Kidney epithelial cell (primary cell): ENCODE measurements around the gene UFM1. TPM values are rescaled to one million over a fixed set of nuclear protein-coding genes. Genes with fewer than 3 reads are reported as not detected.

ENCODE experiments used
- DNase-seq: peaks from one replicate; pipeline ENCODE4 v3.0.0-alpha.2; 2010; ENCODE audit warnings: low read depth
- H3K27me3 ChIP-seq: 2 replicates; pipeline ENCODE4 v1.6.0; 2011; ENCODE audit warnings: low read length; ENCODE audit not compliant: control insufficient read depth, insufficient read depth
- H3K36me3 ChIP-seq: 2 replicates; pipeline ENCODE4 v1.5.1; 2011; ENCODE audit warnings: low read length; ENCODE audit not compliant: control insufficient read depth, insufficient read depth
- H3K4me3 ChIP-seq: 2 replicates; pipeline ENCODE4 v1.5.1; 2011; ENCODE audit warnings: low read depth, mild to moderate bottlenecking, control low read depth, low read length
- CTCF ChIP-seq: IDR thresholded peaks from 2 replicates; pipeline ENCODE4 v1.5.1; 2011; ENCODE audit warnings: mild to moderate bottlenecking, moderate library complexity, low read length, control low read depth, inconsistent platforms; ENCODE audit not compliant: insufficient read depth, poor library complexity, severe bottlenecking
- total RNA-seq: library from RNA; depleted of rRNA; stranded (reverse); fragments of >200 nt; gene quantifications from 2 replicates; pipeline ENCODE4 v1.2.3, GENCODE V29; 2015

The UFM1 gene
- total RNA-seq, 1 donor from 2014 or later = 97.8 TPM

- Histone ChIP-seq H3K36me3 (no peaks in the 10 kb centered on the region), H3K4me3 (no peak overlapping the region), H3K27me3 (no peaks in the 10 kb centered on the region)
- no peak for TF ChIP-seq CTCF
- peak; percentile 28 for DNase-seq
Measured at GRCh38 chr13:38398711-38399493, 49.3 kb downstream of the UFM1 start.

GRCh38 chr13:38399535-38399934 lies 49.9 kb downstream of the UFM1 start:
- H3K36me3 ChIP-seq = no peaks in the 10 kb centered on the region
- DNase-seq = no peak
- no peak for TF ChIP-seq CTCF
- H3K27me3 ChIP-seq = no peaks in the 10 kb centered on the region
- H3K4me3 ChIP-seq = no peak overlapping the region

GRCh38 chr13:38401276-38401675 lies 51.6 kb downstream of the UFM1 start:
- Histone ChIP-seq H3K27me3 (no peaks in the 10 kb centered on the region), H3K4me3 (no peak overlapping the region), H3K36me3 (no peaks in the 10 kb centered on the region)
- DNase-seq = no peak
- no peak for TF ChIP-seq CTCF

GRCh38 chr13:38405216-38405615 lies 55.6 kb downstream of the UFM1 start:
- TF ChIP-seq CTCF = no peak
- DNase-seq = no peak
- H3K36me3 ChIP-seq = no peaks in the 10 kb centered on the region

GRCh38 chr13:38409771-38410170 lies 60.1 kb downstream of the UFM1 start:
- no peak for DNase-seq
- TF ChIP-seq CTCF = no peak

More at GRCh38 chr13:38405216-38405615, 55.6 kb downstream of the UFM1 start:
- no peak overlapping the region for H3K4me3 ChIP-seq
- H3K27me3 ChIP-seq = no peaks in the 10 kb centered on the region

GRCh38 chr13:38412266-38412665 lies 62.6 kb downstream of the UFM1 start:
- Histone ChIP-seq H3K27me3 (no peaks in the 10 kb centered on the region), H3K4me3 (no peak overlapping the region), H3K36me3 (no peaks in the 10 kb centered on the region)
- no peak for TF ChIP-seq CTCF
- no peak for DNase-seq

More at GRCh38 chr13:38409771-38410170, 60.1 kb downstream of the UFM1 start:
- no peaks in the 10 kb centered on the region for H3K27me3 ChIP-seq
- H3K36me3 ChIP-seq = no peaks in the 10 kb centered on the region
- no peak overlapping the region for H3K4me3 ChIP-seq
